ENCODE data around the gene EXOC1L. TPM values are rescaled to one million over a fixed set of nuclear protein-coding genes. Genes with fewer than 3 reads are reported as not detected.

The EXOC1L gene
- total RNA-seq, 1 experiment from 2014 or later: not detected

DNA sequence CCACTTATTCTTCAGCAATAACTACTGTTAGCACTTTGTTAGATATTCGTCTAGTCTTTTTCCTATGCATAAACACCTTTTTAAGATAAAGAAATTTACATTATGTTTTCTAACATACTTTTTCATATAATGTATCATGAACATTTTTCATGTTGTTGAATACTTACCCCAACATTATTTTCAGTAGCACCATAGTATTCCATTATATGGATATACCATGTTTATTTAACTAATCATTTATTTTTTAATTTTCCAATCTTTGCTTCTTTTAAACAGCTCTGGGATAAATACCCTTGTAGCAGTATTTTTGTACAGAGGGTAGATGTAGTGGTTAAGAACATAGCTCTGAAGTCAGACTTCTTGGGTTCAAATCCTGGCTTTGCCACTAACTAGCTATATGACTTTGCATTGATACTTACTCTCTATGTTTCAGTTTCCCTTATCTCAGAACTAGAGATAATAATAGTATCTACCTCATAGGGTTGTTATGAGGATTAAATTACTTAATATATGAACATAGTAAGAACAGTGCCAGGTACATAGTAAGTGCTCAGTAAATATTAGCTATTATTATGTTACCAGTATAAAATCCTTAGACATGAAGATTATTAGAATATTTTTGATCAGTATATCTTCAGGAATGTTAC is 45.1 kb downstream of the EXOC1L start:
- no TSS peak for BruUV-seq (replicated peaks)
- TF ChIP-seq, protein P1, sequence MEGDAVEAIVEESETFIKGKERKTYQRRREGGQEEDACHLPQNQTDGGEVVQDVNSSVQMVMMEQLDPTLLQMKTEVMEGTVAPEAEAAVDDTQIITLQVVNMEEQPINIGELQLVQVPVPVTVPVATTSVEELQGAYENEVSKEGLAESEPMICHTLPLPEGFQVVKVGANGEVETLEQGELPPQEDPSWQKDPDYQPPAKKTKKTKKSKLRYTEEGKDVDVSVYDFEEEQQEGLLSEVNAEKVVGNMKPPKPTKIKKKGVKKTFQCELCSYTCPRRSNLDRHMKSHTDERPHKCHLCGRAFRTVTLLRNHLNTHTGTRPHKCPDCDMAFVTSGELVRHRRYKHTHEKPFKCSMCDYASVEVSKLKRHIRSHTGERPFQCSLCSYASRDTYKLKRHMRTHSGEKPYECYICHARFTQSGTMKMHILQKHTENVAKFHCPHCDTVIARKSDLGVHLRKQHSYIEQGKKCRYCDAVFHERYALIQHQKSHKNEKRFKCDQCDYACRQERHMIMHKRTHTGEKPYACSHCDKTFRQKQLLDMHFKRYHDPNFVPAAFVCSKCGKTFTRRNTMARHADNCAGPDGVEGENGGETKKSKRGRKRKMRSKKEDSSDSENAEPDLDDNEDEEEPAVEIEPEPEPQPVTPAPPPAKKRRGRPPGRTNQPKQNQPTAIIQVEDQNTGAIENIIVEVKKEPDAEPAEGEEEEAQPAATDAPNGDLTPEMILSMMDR (IDR thresholded peaks at IDR 0.05): no peak
- TF ChIP-seq, protein P2, sequence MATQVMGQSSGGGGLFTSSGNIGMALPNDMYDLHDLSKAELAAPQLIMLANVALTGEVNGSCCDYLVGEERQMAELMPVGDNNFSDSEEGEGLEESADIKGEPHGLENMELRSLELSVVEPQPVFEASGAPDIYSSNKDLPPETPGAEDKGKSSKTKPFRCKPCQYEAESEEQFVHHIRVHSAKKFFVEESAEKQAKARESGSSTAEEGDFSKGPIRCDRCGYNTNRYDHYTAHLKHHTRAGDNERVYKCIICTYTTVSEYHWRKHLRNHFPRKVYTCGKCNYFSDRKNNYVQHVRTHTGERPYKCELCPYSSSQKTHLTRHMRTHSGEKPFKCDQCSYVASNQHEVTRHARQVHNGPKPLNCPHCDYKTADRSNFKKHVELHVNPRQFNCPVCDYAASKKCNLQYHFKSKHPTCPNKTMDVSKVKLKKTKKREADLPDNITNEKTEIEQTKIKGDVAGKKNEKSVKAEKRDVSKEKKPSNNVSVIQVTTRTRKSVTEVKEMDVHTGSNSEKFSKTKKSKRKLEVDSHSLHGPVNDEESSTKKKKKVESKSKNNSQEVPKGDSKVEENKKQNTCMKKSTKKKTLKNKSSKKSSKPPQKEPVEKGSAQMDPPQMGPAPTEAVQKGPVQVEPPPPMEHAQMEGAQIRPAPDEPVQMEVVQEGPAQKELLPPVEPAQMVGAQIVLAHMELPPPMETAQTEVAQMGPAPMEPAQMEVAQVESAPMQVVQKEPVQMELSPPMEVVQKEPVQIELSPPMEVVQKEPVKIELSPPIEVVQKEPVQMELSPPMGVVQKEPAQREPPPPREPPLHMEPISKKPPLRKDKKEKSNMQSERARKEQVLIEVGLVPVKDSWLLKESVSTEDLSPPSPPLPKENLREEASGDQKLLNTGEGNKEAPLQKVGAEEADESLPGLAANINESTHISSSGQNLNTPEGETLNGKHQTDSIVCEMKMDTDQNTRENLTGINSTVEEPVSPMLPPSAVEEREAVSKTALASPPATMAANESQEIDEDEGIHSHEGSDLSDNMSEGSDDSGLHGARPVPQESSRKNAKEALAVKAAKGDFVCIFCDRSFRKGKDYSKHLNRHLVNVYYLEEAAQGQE (IDR thresholded peaks at IDR 0.05; ENCODE audit: insufficient read depth in 1 of 2, low read depth in 2 of 2, low read length in 1 of 2): no peak
- TF ChIP-seq SIN3A (IDR thresholded peaks at IDR 0.05; ENCODE audit: borderline replicate concordance, insufficient read depth, low read depth, low read length) (no peak), POLR2AphosphoS5 (IDR thresholded peaks at IDR 0.05; ENCODE audit: low read depth, low read length) (no peak), TCF7L2 (IDR thresholded peaks at IDR 0.05; ENCODE audit: low read depth, low read length) (no peak)
- Histone ChIP-seq H3K27ac (ENCODE audit: low read length) (no peak overlapping the region), H3K36me3 (ENCODE audit: control insufficient read depth, insufficient read depth, low read length) (peaks cover 3% of the 10 kb centered on the region; the same call in 1 of the 2 replicates), H3K4me3 (ENCODE audit: low read depth in 2 of 2, low read length in 2 of 2) (no peak overlapping the region), H3K27me3 (ENCODE audit: control insufficient read depth, insufficient read depth, low read length) (no peaks in the 10 kb centered on the region), H3K4me1 (ENCODE audit: control insufficient read depth, insufficient read depth, low read length) (no peaks in the 10 kb centered on the region; the same call in 1 of the 2 replicates), H3K9me3 (ENCODE audit: control insufficient read depth, insufficient read depth, low read depth, low read length) (no peaks in the 10 kb centered on the region)
- CTCF ChIA-PET: no interaction called here
- POLR2A ChIA-PET: no interaction called here
- in situ Hi-C loops (cut with HindIII; ENCODE audit: low pct_unique_long_range_greater_than_20kb, low sequenced_read_pairs): no loop called here
- intact Hi-C loops (cut with micrococcal nuclease; ENCODE audit: unreplicated experiment): no loop called here
- ATAC-seq: no peak
- DNase-seq (ENCODE audit: low read depth, low spot score): no peak

DNA sequence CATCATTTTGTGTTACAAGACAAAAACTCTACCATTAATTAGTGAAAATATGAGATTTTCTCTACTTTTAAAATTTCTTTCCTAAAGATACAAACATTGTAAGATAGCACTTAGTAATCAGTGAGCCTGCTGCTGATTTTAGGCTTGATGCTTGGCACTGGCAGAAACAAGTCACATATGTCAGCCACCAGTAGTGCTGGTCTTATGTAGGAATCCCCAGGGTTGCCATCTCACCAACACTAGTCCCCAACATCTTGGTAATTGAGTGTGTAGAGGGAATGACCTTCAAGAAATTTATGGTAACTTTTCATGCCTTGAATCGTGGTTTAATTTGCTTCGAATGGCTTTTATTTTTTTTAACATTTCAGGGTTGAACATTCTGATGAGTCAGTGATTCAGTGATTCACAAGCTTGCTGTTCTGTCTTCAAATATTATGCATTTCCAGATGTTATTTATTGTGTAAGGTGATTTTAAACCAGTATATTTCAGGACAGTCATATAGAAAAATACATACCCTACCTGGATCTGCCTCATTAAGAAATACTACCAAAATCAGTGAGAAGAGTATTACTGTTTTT is 45.7 kb downstream of the EXOC1L start:
- in situ Hi-C loops (cut with HindIII; ENCODE audit: low pct_unique_long_range_greater_than_20kb, low sequenced_read_pairs): no loop called here
- Histone ChIP-seq H3K36me3 (ENCODE audit: control insufficient read depth, insufficient read depth, low read length) (peaks cover 3% of the 10 kb centered on the region; the same call in 1 of the 2 replicates), H3K27ac (ENCODE audit: low read length) (no peak overlapping the region), H3K4me3 (ENCODE audit: low read depth in 2 of 2, low read length in 2 of 2) (no peak overlapping the region), H3K4me1 (ENCODE audit: control insufficient read depth, insufficient read depth, low read length) (no peaks in the 10 kb centered on the region; the same call in 1 of the 2 replicates), H3K9me3 (ENCODE audit: control insufficient read depth, insufficient read depth, low read depth, low read length) (no peaks in the 10 kb centered on the region), H3K27me3 (ENCODE audit: control insufficient read depth, insufficient read depth, low read length) (no peaks in the 10 kb centered on the region)
- ChIA-PET CTCF (no interaction called here), POLR2A (no interaction called here)
- intact Hi-C loops (cut with micrococcal nuclease; ENCODE audit: unreplicated experiment): no loop called here
- TF ChIP-seq TCF7L2 (IDR thresholded peaks at IDR 0.05; ENCODE audit: low read depth, low read length): no peak
- no peak for TF ChIP-seq SIN3A (IDR thresholded peaks at IDR 0.05; ENCODE audit: borderline replicate concordance, insufficient read depth, low read depth, low read length)
- TF ChIP-seq POLR2AphosphoS5 (IDR thresholded peaks at IDR 0.05; ENCODE audit: low read depth, low read length): no peak
- TF ChIP-seq, protein P2 (IDR thresholded peaks at IDR 0.05; ENCODE audit: insufficient read depth in 1 of 2, low read depth in 2 of 2, low read length in 1 of 2): no peak
- TF ChIP-seq, protein P1 (IDR thresholded peaks at IDR 0.05): no peak
- no TSS peak for BruUV-seq (replicated peaks)
- DNase-seq (ENCODE audit: low read depth, low spot score) (no peak), ATAC-seq (no peak)

All from Panc1 (cell line).